CD4-positive, alpha-beta T cell (primary cell): ENCODE data around the gene CNKSR3. TPM values are rescaled to one million over a fixed set of nuclear protein-coding genes. Genes with fewer than 3 reads are reported as not detected.

Experiments used
- ATAC-seq: fragments of 200-7000 bp; cut with Tn5 transposase; one replicate; pipeline ENCODE4 v1.10.0; 2022; ENCODE audit warnings: mild to moderate bottlenecking; ENCODE audit not compliant: poor library complexity
- CTCF ChIA-PET: fragments of 350-600 bp; sonication (Branson Sonifier 250); formaldehyde crosslinking; loops from one replicate; lab custom pipeline; 2021; ENCODE audit warnings: antibody characterized with exemption, inconsistent platforms; lab: Charles Lee
- POLR2A ChIA-PET: fragments of 350-600 bp; sonication (Branson Sonifier 250); formaldehyde crosslinking; loops from one replicate; lab custom pipeline; 2021; ENCODE audit warnings: antibody characterized with exemption, inconsistent platforms; lab: Charles Lee
- DNase-seq, 14 experiments: peaks; one replicate each; pipeline ENCODE4 v3.0.0-alpha.2; 2013 to 2020; ENCODE audit warnings: mixed read lengths in 2 of 14
- H3K27ac ChIP-seq, 2 donors: one replicate each; pipeline versions ENCODE4 v1.5.1 to v1.7.0; 2013; ENCODE audit warnings: low read length in 2 of 2, low read depth in 1 of 2, mild to moderate bottlenecking in 1 of 2
- H3K27me3 ChIP-seq, 2 experiments: 1 replicate in 1 of 2; 2 replicates in 1 of 2; pipeline versions ENCODE4 v1.6.1 to v1.7.0; 2013; ENCODE audit warnings: low read length in 2 of 2, control low read depth in 1 of 2, mild to moderate bottlenecking in 1 of 2, moderate library complexity in 1 of 2; ENCODE audit not compliant: insufficient read depth in 2 of 2, control insufficient read depth in 1 of 2
- H3K36me3 ChIP-seq: one replicate; pipeline ENCODE4 v1.6.1; 2013; ENCODE audit warnings: low read length, control low read depth; ENCODE audit not compliant: insufficient read depth
- H3K4me1 ChIP-seq: one replicate; pipeline ENCODE4 v1.6.1; 2013; ENCODE audit warnings: low read length, control low read depth; ENCODE audit not compliant: insufficient read depth
- H3K4me3 ChIP-seq: one replicate; pipeline ENCODE4 v1.5.1; 2013; ENCODE audit warnings: mild to moderate bottlenecking, low read length, moderate library complexity
- H3K9me3 ChIP-seq, 2 experiments: 1 replicate in 1 of 2; 2 replicates in 1 of 2; pipeline versions ENCODE4 v1.6.1 to v1.7.0; 2013; ENCODE audit warnings: low read length in 2 of 2, mild to moderate bottlenecking in 2 of 2, control low read depth in 1 of 2, moderate library complexity in 1 of 2; ENCODE audit not compliant: control insufficient read depth in 1 of 2, insufficient read depth in 1 of 2
- H3K27ac Mint-ChIP-seq: one replicate; pipeline ENCODE4 v1.8.0; 2020; ENCODE audit warnings: mixed read lengths
- H3K27me3 Mint-ChIP-seq: one replicate; pipeline ENCODE4 v1.8.0; 2021; ENCODE audit warnings: mixed read lengths
- H3K36me3 Mint-ChIP-seq: one replicate; pipeline ENCODE4 v1.8.0; 2021; ENCODE audit warnings: low read depth, mixed read lengths
- H3K4me1 Mint-ChIP-seq: one replicate; pipeline ENCODE4 v1.8.0; 2021; ENCODE audit warnings: low read depth, mixed read lengths
- H3K4me3 Mint-ChIP-seq: one replicate; pipeline ENCODE4 v1.8.0; 2020; ENCODE audit warnings: mild to moderate bottlenecking, mixed read lengths
- H3K9me3 Mint-ChIP-seq: one replicate; pipeline ENCODE4 v1.8.0; 2020; ENCODE audit warnings: mixed read lengths
- intact Hi-C, 2 experiments: fragments of 100-400 bp; cut with DNase I in 1 of 2; cut with micrococcal nuclease in 1 of 2; formaldehyde crosslinking; loops; one replicate each; pipeline versions ENCODE4 v1.15.1 to v1.9.0; 2023 to 2025; cut with DNase I, micrococcal nuclease
- total RNA-seq, 174 experiments: library from RNA in 2 of 174; stranded (reverse) in 2 of 174; gene quantifications; one replicate each; pipeline ENCODE4 v1.2.3 and lab custom pipeline; 2021 to 2026
- TF ChIP-seq, protein P1 (sequence below): fragments of 200-600 bp; IDR thresholded peaks from one replicate; pipeline ENCODE4 v1.8.0; 2022; ENCODE audit warnings: antibody characterized with exemption, mild to moderate bottlenecking

CNKSR3 gene
- total RNA-seq, 2 experiments from 2014 or later, result 0.14 TPM; not detected in 1

DNA sequence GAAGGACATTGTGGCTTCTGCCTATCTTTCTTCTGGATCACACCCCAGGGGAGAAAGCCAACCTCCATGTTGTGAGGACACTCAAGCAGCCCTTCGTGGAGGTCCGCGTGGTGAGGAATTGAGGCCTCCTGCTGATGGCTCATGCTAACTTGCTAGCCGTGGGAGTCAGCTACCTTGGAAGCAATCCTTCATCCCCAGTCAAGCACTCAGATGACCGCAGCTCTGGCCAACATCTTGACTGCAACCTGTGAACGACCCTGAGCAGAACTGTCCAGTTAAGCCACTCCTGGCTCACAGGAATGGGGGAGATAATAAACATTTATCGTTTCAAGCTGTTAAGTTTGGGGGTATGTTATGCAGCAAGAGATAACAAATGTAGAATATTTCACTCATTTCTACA, 10.9 kb upstream of the CNKSR3 start:
- H3K27me3 Mint-ChIP-seq, result no peaks in the 10 kb centered on the region
- CTCF ChIA-PET, result no interaction called here
- no peak for ATAC-seq

DNA sequence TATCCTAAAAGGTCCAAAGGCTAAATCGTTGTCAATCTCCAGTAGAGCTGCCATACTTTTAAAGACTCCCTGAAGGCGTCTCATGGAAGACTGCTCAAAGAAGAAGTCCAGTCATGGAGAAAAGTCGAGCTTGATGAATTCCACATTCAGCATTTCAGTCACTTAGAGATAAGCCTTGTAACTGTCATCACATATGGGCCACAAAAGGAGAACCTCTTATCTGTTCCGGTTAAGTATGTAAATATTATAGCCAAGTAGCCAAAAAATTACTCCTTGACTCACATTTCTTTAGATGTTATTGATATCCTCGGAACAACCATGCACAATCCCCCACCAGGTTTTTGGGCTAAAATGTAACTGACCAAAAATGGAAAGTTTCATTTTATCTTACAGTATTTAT, 9.8 kb upstream of the CNKSR3 start:
- CTCF ChIA-PET, result no interaction called here
- Histone ChIP-seq H3K9me3 (no peaks in the 10 kb centered on the region), H3K4me1 (no peaks in the 10 kb centered on the region), H3K27me3 (no peaks in the 10 kb centered on the region), H3K27ac (no peak overlapping the region), H3K4me3 (no peak overlapping the region), H3K36me3 (no peaks in the 10 kb centered on the region)
- no peaks in the 10 kb centered on the region for H3K36me3 Mint-ChIP-seq
- H3K9me3 Mint-ChIP-seq, result no peaks in the 10 kb centered on the region
- H3K27ac Mint-ChIP-seq, result no peak overlapping the region
- ATAC-seq (no peak), DNase-seq (no peak)
- intact Hi-C loops, result no loop called here
- POLR2A ChIA-PET, result no interaction called here
- TF ChIP-seq, protein P1, sequence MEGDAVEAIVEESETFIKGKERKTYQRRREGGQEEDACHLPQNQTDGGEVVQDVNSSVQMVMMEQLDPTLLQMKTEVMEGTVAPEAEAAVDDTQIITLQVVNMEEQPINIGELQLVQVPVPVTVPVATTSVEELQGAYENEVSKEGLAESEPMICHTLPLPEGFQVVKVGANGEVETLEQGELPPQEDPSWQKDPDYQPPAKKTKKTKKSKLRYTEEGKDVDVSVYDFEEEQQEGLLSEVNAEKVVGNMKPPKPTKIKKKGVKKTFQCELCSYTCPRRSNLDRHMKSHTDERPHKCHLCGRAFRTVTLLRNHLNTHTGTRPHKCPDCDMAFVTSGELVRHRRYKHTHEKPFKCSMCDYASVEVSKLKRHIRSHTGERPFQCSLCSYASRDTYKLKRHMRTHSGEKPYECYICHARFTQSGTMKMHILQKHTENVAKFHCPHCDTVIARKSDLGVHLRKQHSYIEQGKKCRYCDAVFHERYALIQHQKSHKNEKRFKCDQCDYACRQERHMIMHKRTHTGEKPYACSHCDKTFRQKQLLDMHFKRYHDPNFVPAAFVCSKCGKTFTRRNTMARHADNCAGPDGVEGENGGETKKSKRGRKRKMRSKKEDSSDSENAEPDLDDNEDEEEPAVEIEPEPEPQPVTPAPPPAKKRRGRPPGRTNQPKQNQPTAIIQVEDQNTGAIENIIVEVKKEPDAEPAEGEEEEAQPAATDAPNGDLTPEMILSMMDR, result no peak
- no peak overlapping the region for H3K4me3 Mint-ChIP-seq
- no peaks in the 10 kb centered on the region for H3K4me1 Mint-ChIP-seq
- H3K27me3 Mint-ChIP-seq, result peaks cover 7% of the 10 kb centered on the region

More for the DNA sequence above, 10.9 kb upstream of the CNKSR3 start:
- no peaks in the 10 kb centered on the region for H3K4me1 Mint-ChIP-seq
- intact Hi-C loops, result no loop called here
- H3K9me3 Mint-ChIP-seq, result no peaks in the 10 kb centered on the region
- POLR2A ChIA-PET, result no interaction called here
- no peak overlapping the region for H3K4me3 Mint-ChIP-seq
- no peaks in the 10 kb centered on the region for H3K4me1 ChIP-seq
- H3K36me3 Mint-ChIP-seq, result no peaks in the 10 kb centered on the region
- no peak overlapping the region for H3K4me3 ChIP-seq
- no peak for DNase-seq
- H3K27ac Mint-ChIP-seq, result no peak overlapping the region
- no peaks in the 10 kb centered on the region for H3K27me3 ChIP-seq
- H3K9me3 ChIP-seq, result no peaks in the 10 kb centered on the region
- TF ChIP-seq, protein P1, result no peak
- no peak overlapping the region for H3K27ac ChIP-seq
- no peaks in the 10 kb centered on the region for H3K36me3 ChIP-seq

DNA sequence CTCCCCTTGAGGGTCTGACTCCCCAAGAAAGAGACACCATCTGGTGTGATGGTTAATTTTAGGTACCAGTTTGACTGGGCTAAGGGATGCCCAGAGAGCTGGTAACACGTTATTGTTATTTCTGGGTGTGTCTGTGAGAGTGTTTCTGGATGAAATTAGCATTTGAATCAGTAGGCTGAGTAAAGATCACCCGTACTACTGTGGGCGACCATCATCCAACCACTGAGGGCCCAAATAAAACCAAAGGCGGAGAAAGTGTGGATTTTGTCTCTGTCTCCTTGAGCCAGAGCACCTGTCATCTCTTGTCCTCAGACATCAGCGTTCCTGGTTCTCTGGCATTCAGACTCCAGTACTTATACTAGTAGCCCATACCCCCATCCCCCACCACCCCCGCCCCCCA, 7.9 kb upstream of the CNKSR3 start:
- Mint-ChIP-seq H3K4me1 (no peaks in the 10 kb centered on the region), H3K36me3 (no peaks in the 10 kb centered on the region), H3K4me3 (no peak overlapping the region), H3K27ac (no peak overlapping the region), H3K9me3 (no peaks in the 10 kb centered on the region), H3K27me3 (peaks cover 16% of the 10 kb centered on the region)
- Histone ChIP-seq H3K9me3 (no peaks in the 10 kb centered on the region), H3K36me3 (no peaks in the 10 kb centered on the region), H3K4me1 (no peaks in the 10 kb centered on the region), H3K27ac (no peak overlapping the region), H3K4me3 (no peak overlapping the region), H3K27me3 (no peaks in the 10 kb centered on the region)
- DNase-seq (no peak), ATAC-seq (no peak)
- intact Hi-C loops, result no loop called here
- TF ChIP-seq, protein P1, result no peak
- ChIA-PET POLR2A (no interaction called here), CTCF (no interaction called here)
